Panc1 (cell line): ENCODE results near the gene VIPR2. TPM values are rescaled to one million over a fixed set of nuclear protein-coding genes. Genes with fewer than 3 reads are reported as not detected.

ENCODE experiments used
- ATAC-seq: fragments of 200-7000 bp; cut with Tn5 transposase; 2 replicates; pipeline ENCODE4 v1.9.1; 2020; ENCODE audit warnings: mild to moderate bottlenecking, moderate library complexity
- BruUV-seq: library from RNA; stranded (reverse); fragments of 400-500 nt; replicated peaks from 2 replicates; lab custom pipeline; 2021; lab: Mats Ljungman, UMichigan
- CTCF ChIA-PET: fragments of 300-600 bp; sonication (Branson Sonifier 250); formaldehyde crosslinking; loops from one replicate; lab custom pipeline; 2022; ENCODE audit warnings: antibody characterized with exemption; lab: Charles Lee
- POLR2A ChIA-PET: fragments of 300-600 bp; sonication (Branson Sonifier 250); formaldehyde crosslinking; loops from one replicate; lab custom pipeline; 2022; ENCODE audit warnings: antibody characterized with exemption; lab: Charles Lee
- DNase-seq: peaks from one replicate; pipeline ENCODE4 v3.0.0-alpha.2; 2010; ENCODE audit warnings: low read depth, low spot score
- H3K27ac ChIP-seq: 2 replicates; pipeline ENCODE4 v1.5.1; 2011; ENCODE audit warnings: mild to moderate bottlenecking, low read length, inconsistent platforms
- H3K27me3 ChIP-seq: fragments of 200-500 bp; sonication (Bioruptor generic); 2 replicates; pipeline ENCODE4 v1.6.0; 2014; ENCODE audit warnings: low read length, inconsistent platforms; ENCODE audit not compliant: control insufficient read depth, insufficient read depth
- H3K36me3 ChIP-seq: fragments of 200-500 bp; sonication (Bioruptor generic); 2 replicates; pipeline ENCODE4 v1.5.1; 2014; ENCODE audit warnings: inconsistent platforms, mild to moderate bottlenecking, low read length, moderate library complexity; ENCODE audit not compliant: control insufficient read depth, insufficient read depth
- H3K4me1 ChIP-seq: 2 replicates; pipeline ENCODE4 v1.5.1; 2011; ENCODE audit warnings: inconsistent platforms, mild to moderate bottlenecking, low read length, moderate library complexity; ENCODE audit not compliant: control insufficient read depth, insufficient read depth
- H3K4me3 ChIP-seq, 2 experiments: 2 replicates each; pipeline ENCODE4 v1.5.1; 2011 to 2012; ENCODE audit warnings: low read depth in 2 of 2, low read length in 2 of 2, mild to moderate bottlenecking in 2 of 2, inconsistent platforms in 1 of 2, moderate library complexity in 1 of 2
- H3K9me3 ChIP-seq: fragments of 200-500 bp; sonication (Bioruptor generic); 2 replicates; pipeline ENCODE4 v1.5.1; 2014; ENCODE audit warnings: low read depth, mild to moderate bottlenecking, inconsistent platforms, low read length, moderate library complexity; ENCODE audit not compliant: control insufficient read depth, insufficient read depth
- CTCF ChIP-seq: fragments of 450-650 bp; IDR thresholded peaks from 2 replicates; pipeline ENCODE4 v1.5.1; 2017; ENCODE audit warnings: mild to moderate bottlenecking
- POLR2AphosphoS5 ChIP-seq: IDR thresholded peaks from 2 replicates; pipeline ENCODE4 v1.6.1; 2012; ENCODE audit warnings: mild to moderate bottlenecking, low read depth, low read length, moderate library complexity
- SIN3A ChIP-seq: IDR thresholded peaks from 2 replicates; pipeline ENCODE4 v1.6.1; 2012; ENCODE audit warnings: low read depth, mild to moderate bottlenecking, low read length, moderate library complexity, borderline replicate concordance; ENCODE audit not compliant: insufficient read depth
- TCF7L2 ChIP-seq: IDR thresholded peaks from 2 replicates; pipeline ENCODE4 v1.6.1; 2011; ENCODE audit warnings: mild to moderate bottlenecking, low read depth, low read length, inconsistent platforms
- in situ Hi-C: cut with HindIII; loops from 2 replicates; pipeline ENCODE4 v1.10.0; 2016; ENCODE audit warnings: low sequenced_read_pairs, low pct_unique_long_range_greater_than_20kb
- intact Hi-C: fragments of 100-400 bp; cut with micrococcal nuclease; formaldehyde crosslinking; loops from one replicate; pipeline ENCODE4 v1.10.0; 2022; ENCODE audit not compliant: unreplicated experiment
- total RNA-seq: library from RNA; stranded (reverse); gene quantifications from one replicate; pipeline ENCODE4 v1.2.1, GENCODE V29; 2021; ENCODE audit not compliant: unreplicated experiment
- TF ChIP-seq, protein P1 (sequence below), 2 experiments: IDR thresholded peaks; 2 replicates each; pipeline ENCODE4 v1.6.1; 2011 to 2012; ENCODE audit warnings: low read depth in 2 of 2, control low read depth in 1 of 2, low read length in 1 of 2, mild to moderate bottlenecking in 1 of 2, moderate library complexity in 1 of 2; ENCODE audit not compliant: insufficient read depth in 1 of 2

VIPR2 gene
- total RNA-seq, 1 experiment from 2014 or later = not detected

DNA sequence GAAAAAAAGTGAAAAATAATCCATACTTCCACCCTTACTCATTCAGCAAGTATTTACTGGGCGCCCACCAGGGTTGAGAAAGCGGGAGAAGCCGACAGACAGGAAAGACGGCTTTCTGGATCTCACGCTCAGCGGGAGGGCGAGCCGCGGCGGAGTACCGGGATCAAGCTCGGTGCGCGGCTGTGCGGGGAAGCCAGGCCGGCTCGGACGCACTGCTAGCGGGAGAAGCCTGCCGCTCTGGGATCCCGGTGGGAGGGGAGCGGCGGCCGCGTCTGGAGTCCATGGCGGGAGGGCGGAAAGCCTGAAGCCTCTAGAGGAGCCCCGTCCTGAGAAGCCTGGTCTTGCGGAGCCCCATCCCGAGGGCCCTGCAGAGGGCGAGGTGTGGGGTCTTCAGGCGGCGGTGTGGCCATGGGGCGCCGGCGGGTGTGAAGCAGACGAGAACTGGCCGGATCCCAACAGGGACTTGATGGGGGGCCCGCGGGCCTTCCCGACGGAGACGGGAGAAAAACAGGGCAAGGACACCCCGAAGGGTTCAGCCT, 82.9 kb downstream of the VIPR2 start:
- no TSS peak for BruUV-seq
- no peaks in the 10 kb centered on the region for H3K36me3 ChIP-seq
- H3K4me1 ChIP-seq = no peaks in the 10 kb centered on the region
- no peak overlapping the region for H3K4me3 ChIP-seq
- intact Hi-C loops = no loop called here
- TF ChIP-seq SIN3A (no peak), TCF7L2 (no peak), POLR2AphosphoS5 (no peak), CTCF (no peak)
- TF ChIP-seq, protein P1, sequence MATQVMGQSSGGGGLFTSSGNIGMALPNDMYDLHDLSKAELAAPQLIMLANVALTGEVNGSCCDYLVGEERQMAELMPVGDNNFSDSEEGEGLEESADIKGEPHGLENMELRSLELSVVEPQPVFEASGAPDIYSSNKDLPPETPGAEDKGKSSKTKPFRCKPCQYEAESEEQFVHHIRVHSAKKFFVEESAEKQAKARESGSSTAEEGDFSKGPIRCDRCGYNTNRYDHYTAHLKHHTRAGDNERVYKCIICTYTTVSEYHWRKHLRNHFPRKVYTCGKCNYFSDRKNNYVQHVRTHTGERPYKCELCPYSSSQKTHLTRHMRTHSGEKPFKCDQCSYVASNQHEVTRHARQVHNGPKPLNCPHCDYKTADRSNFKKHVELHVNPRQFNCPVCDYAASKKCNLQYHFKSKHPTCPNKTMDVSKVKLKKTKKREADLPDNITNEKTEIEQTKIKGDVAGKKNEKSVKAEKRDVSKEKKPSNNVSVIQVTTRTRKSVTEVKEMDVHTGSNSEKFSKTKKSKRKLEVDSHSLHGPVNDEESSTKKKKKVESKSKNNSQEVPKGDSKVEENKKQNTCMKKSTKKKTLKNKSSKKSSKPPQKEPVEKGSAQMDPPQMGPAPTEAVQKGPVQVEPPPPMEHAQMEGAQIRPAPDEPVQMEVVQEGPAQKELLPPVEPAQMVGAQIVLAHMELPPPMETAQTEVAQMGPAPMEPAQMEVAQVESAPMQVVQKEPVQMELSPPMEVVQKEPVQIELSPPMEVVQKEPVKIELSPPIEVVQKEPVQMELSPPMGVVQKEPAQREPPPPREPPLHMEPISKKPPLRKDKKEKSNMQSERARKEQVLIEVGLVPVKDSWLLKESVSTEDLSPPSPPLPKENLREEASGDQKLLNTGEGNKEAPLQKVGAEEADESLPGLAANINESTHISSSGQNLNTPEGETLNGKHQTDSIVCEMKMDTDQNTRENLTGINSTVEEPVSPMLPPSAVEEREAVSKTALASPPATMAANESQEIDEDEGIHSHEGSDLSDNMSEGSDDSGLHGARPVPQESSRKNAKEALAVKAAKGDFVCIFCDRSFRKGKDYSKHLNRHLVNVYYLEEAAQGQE (IDR thresholded peaks at IDR 0.05; ENCODE audit: insufficient read depth in 1 of 2, low read depth in 2 of 2, low read length in 1 of 2) = no peak
- no peaks in the 10 kb centered on the region for H3K9me3 ChIP-seq
- POLR2A ChIA-PET = no interaction called here
- in situ Hi-C loops = no loop called here
- DNase-seq = no peak
- H3K27me3 ChIP-seq = no peaks in the 10 kb centered on the region
- no peak overlapping the region for H3K27ac ChIP-seq
- CTCF ChIA-PET = no interaction called here
- no peak for ATAC-seq

- Histone ChIP-seq H3K4me1 (no peaks in the 10 kb centered on the region), H3K27ac (no peak overlapping the region), H3K9me3 (no peaks in the 10 kb centered on the region), H3K27me3 (no peaks in the 10 kb centered on the region), H3K36me3 (no peaks in the 10 kb centered on the region), H3K4me3 (no peak overlapping the region)
- in situ Hi-C loops = no loop called here
- intact Hi-C loops = no loop called here
- DNase-seq (no peak), ATAC-seq (no peak)
- ChIA-PET POLR2A (no interaction called here), CTCF (no interaction called here)
- no peak for TF ChIP-seq POLR2AphosphoS5
- no TSS peak for BruUV-seq
Observed at GRCh38 chr7:159061209-159061608, 83.5 kb downstream of the VIPR2 start.

DNA sequence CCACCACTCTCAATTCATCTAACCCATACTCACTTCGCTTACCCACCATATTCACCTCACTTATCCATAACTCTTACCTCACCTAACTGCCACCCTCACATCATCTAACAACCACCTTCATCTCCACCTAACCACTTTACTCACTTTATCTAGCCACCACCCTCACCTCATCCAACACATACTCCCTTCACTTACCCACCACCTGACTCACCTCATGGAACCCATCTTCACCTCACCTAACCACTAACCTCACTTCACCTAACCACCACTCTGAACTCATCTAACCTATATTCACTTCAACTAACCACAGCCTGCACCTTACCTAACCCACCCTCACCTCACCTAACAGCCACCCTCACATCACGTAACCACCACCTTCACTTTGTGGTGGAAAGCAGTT, 84.2 kb downstream of the VIPR2 start:
- ChIA-PET CTCF (no interaction called here), POLR2A (no interaction called here)
- H3K4me1 ChIP-seq = no peaks in the 10 kb centered on the region
- no peak overlapping the region for H3K4me3 ChIP-seq
- TF ChIP-seq SIN3A (no peak), POLR2AphosphoS5 (no peak), TCF7L2 (no peak), CTCF (no peak)
- TF ChIP-seq, protein P1 (IDR thresholded peaks at IDR 0.05; ENCODE audit: insufficient read depth in 1 of 2, low read depth in 2 of 2, low read length in 1 of 2) = no peak
- in situ Hi-C loops (no loop called here), intact Hi-C loops (no loop called here)
- ATAC-seq (no peak), DNase-seq (no peak)
- no TSS peak for BruUV-seq
- no peaks in the 10 kb centered on the region for H3K27me3 ChIP-seq
- no peaks in the 10 kb centered on the region for H3K36me3 ChIP-seq
- no peak overlapping the region for H3K27ac ChIP-seq
- no peaks in the 10 kb centered on the region for H3K9me3 ChIP-seq
